ENCODE results near the gene LDLRAD3.

LDLRAD3 gene

DNA sequence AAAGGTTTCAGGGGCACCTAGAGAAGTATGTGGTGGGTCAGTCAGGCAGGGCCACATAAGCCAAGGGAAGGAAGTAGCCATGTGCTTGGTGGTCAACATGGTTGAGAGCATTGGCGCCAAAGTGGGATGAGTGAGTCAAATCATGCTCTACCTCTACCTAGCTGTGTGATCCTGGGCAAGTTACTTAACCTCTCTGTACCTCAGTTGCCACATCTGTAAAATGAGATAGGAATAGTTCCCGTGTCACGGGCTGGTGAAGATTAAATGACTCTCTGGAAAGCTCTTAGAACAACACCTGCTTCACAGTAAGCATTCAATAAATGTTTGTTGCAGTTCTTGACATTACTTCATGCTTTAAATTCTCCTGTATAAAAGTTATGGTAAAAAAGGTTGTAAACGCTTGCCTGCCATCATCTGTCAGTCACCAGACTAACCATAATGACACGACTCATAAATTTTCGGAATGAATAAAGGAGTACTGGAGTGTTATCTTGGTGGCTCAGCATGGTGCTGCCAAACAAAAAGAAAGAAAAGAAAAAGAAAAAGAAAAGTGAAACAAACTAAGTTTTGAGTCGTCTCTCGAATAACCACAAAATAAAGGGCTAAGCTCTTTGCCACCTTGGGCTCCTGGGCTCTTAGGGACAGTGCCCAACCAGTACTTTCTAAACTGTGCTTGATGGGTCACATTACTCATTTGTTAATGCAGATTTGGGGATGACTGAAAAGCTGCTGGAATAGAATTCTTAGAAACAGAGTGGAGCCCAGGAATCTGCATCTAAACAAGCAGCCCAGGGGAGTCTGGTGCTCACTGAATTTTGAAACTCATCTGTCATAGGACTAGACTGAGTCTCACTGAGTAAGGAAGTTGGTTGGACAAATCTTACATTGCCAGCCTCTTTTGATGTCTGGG is 107.6 kb downstream of the LDLRAD3 start:
- no peak for DNase-seq (ENCODE audit: low spot score)

GRCh38 chr11:36053281-36053680 is 109.4 kb downstream of the LDLRAD3 start:
- DNase-seq (ENCODE audit: low spot score): no peak

DNA sequence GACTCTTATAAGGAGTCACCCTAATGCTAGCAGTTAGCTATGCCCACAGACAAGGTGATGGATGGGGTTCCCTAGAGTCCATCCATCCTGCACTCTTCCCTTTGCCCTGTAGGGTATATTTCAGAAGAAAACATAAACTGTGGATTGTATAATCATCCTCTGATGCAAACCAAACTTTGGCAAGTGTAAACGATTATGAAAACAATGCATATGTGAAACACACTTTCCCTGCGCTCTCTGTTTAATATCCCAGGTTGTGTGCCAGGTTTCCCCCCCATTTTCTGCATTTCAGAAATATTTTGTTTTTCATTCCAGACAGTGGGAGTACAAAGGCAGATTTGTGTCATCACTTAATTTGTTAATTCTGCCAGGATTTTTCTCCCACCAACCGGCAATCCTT is 110.0 kb downstream of the LDLRAD3 start:
- no peak for DNase-seq (ENCODE audit: low spot score)

- no peak for DNase-seq (ENCODE audit: low spot score)
Observed at GRCh38 chr11:36054628-36055027, 110.8 kb downstream of the LDLRAD3 start.

DNA sequence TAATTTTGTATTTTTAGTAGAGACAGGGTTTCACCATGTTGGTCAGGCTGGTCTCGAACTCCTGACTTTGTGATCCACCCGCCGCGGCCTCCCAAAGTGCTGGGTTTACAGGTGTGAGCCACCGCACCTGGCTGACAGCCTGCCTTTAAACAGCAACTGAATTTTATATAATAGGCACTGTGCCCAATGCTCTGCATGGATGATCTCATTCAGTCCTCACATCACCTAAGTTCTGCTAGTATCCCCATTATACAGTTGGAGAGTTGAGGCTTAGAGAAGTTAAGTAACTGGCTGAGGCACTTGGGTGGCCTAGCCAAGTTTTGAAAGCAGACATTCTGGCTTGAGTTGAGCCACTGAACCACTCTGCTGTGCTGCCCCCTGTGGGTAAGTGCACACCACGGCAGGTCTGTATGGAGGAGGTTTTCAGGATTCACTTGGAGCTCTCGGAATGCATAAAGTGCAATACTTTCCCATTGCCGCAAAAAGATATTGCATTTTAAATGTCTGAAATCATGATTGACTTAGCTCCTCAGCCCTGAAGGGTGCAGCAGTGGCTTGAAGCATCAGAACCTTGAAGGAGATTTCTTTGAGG is 112.4 kb downstream of the LDLRAD3 start:
- DNase-seq (ENCODE audit: low spot score): peak; percentile 47

DNA sequence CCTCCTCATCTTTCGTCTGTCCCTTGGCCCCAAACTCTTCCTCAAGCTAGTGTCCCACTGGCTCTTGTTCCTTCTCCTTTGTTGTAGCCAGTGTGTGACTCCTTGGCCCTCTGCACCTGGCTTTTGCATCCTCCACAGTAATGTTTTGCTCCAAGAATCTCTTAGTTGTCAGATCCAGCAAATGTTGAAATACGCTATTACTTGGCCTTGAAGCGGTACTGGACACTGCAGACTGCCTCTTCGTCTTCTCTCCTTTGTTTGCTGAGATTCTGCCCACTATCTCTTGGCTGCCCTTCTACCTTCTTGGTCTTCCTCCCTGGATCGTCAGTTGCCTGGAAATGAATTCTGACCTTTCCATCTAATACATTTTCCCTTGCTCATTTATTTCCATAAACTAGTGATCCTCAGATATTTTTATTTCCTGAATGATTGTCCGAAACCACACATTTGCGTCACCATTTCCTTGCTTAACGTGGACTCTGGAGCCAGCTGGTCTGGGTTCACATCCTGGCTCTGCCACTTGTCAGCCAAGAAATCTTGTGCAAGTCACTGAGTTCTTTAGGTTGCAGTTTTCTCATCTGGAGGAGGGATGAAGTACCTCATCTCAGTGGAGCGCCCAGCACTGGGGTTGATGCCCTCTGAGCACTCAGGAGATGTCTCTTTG is 113.6 kb downstream of the LDLRAD3 start:
- DNase-seq (ENCODE audit: low spot score): no peak

GRCh38 chr11:36059660-36060059 is 115.8 kb downstream of the LDLRAD3 start:
- DNase-seq (ENCODE audit: low spot score): no peak

DNA sequence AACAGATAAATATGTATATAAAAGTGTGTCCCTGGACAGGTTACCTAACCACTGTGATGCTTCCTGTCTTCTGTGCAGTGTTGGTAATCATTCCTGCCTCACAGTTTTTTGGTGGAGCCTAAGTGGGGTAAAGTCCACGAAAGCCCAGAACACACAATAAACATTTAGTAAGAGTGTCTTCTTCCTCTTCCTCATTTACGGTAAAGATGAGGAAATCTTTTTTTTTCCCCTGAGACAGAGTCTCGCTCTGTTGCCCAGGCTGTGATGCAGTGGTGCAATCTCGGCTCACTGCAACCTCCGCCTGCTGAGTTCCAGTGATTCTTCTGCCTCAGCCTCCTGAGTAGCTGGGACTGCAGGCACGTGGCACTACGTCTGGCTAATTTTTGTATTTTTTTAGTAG is 117.1 kb downstream of the LDLRAD3 start:
- no peak for DNase-seq (ENCODE audit: low spot score)

DNA sequence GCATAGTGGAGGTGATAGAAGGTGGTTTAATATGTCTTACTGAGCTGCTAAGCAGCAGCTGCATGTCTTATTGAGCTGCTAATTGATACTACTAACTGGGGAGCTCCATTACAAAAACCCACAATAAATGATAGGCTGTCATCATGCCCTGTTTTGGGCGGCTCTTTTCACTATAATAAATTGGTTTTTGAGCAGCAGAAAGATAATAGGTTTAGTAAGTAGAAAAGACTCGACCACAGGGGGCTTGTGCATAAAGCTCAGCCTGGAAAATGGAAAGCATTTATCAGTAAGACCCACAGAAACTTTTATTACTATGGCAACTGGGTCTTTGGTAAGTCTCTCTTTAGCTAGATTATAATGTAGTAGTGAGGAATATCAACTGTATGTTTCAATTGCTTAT is 117.6 kb downstream of the LDLRAD3 start:
- DNase-seq (ENCODE audit: low spot score): no peak

- no peak for DNase-seq (ENCODE audit: low spot score)
Observed at GRCh38 chr11:36062796-36063365, 119.0 kb downstream of the LDLRAD3 start.

DNA sequence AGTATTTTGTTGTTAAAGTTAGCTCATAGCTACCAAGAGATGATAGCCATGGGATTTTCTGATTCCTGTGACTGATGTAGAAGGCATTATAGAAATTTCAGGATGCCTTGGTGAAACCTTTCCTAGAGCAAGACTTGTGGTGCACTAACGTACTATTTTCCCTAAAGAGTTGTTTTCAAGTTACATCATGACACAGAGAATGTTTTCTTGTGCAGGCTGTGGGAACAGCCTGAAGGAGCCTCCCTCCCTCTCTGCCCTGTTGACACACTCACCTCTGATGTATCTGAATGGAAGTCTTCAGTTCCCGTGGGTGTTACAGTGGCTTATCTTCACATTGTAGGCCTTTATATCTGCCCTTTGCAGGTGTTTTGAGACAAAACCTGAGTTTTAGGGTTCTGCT is 121.6 kb downstream of the LDLRAD3 start:
- no peak for DNase-seq (ENCODE audit: low spot score)

DNA sequence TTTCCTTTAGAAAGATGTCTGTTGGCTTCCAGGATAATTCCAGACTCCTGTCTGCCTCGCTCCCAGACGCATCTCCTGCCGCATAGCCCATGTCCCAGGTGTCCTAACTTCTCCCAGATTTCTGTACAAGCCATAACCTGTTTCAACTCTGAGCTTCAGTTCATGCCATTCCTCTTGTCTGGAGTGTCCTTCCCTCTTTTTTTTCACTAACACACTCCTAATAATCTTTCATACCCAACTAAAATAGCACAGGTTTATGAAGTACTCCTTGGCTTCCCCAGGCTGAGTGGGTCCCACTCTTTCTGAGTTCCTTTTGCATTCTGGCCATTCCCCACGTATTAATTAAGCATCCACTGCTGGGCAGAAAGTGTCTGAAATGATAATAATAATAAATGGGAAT is 123.0 kb downstream of the LDLRAD3 start:
- DNase-seq (ENCODE audit: low spot score): no peak

DNA sequence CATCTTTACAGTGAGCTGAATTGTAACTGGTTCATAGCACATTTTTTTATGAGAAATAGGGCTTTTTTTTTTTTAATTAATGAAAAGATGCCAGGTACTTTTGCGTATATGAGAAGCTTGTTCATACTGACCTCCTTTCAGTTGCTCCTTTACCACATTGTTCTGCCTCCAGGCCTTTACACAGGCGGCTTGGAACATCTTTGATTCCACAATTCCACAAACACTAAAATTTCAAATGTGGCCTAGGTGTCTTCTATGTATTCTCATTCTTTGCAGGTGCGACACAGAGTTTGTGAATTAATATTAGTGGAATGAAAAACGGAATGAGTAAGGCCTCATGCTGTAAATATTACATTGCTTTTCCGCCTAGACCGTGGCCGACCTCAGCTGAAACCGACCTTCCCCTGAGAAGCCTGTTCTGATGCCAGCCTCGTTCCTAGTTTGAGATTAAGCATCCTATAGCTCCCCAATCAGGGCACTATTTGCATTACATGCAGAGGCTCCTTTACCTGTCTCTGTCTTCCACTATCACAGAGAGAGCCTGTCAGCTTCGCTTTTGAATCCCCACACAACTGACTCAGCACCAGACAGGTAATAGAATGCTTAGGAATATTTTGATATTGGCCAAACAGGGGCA is 125.8 kb downstream of the LDLRAD3 start:
- no peak for DNase-seq (ENCODE audit: low spot score)

- no peak for DNase-seq (ENCODE audit: low spot score)
Observed at GRCh38 chr11:36070213-36070953, 126.5 kb downstream of the LDLRAD3 start.

DNA sequence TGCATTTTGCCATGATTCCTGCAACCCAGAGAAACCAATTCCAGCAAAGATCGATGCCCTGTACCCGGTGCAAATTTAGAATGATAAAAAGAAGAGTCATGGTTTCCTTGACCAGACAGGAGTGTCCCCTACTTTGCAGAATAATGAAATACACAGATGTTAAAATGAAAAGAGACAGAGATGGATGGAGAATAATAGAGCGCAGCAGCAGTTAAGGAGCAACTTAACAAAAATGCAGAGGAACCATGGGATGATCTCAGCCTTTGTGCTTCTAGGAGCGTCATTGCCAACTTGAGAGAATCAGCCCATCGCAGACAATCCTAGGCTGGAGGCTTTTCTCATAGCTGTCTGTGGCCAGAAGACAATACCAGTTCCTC is 127.1 kb downstream of the LDLRAD3 start:
- no peak for DNase-seq (ENCODE audit: low spot score)

GRCh38 chr11:36071917-36072500 is 128.1 kb downstream of the LDLRAD3 start:
- no peak for DNase-seq (ENCODE audit: low spot score)

DNA sequence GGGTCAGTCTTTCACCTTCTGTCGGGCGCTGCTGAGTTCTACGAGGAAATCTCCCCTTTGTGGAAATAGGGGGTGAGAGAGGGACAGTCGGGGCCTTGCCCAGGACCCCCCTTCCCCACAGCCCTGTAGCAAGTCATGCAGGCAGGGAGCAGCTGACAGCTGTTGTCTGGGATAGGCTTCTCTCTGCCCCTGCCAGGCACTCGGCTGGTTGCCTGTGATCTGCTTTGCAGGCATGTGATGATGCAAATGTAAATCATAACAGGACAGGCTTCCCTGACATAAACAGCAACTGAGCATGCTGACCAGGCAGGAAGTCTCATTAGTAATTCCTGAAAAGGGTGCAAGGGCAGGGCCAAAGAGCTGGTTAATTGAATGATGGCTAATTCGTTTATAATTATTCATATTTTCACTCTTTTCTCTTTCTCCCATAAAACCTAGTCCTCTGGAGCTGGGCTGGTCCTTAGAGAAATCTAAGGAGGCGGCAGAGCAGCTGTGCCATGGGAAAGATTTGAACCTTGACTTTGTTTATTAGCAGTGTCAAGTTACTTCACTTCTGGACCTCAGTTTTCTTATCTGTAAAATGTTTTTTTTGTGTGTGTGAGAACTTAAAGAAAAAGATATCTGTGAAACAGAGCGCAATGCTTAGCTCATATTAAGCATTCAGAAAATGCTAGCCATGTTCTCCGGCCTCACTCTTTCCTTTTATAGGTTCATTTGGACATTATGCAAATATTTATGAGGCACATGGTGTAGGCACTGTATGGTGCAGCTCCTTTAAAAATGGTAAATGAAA is 129.7 kb downstream of the LDLRAD3 start:
- peak; percentile 68 for DNase-seq (ENCODE audit: low spot score)

DNA sequence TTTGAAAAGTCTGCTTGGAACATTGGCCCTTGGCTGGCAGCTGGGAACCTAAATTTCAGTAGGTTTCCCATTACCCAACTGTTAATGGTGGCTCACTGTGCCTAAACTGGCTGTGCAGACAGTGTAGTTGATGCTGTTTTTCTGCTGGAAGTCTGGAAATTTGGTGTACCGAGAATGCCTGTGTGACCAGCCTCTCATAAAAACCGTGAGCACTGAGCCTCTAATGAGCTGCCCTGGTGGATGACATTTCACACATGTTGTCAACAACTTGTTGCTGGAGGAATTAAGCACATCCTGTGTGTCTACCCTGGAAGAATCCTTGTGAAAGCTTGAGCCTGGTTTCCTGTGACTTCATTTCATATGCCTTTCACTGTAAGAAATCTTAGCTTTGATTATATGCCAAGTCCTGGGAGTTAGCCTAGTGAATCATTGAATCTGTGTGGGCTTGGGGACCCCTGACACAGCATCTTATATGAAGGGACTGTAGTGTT is 131.1 kb downstream of the LDLRAD3 start:
- no peak for DNase-seq (ENCODE audit: low spot score)

DNA sequence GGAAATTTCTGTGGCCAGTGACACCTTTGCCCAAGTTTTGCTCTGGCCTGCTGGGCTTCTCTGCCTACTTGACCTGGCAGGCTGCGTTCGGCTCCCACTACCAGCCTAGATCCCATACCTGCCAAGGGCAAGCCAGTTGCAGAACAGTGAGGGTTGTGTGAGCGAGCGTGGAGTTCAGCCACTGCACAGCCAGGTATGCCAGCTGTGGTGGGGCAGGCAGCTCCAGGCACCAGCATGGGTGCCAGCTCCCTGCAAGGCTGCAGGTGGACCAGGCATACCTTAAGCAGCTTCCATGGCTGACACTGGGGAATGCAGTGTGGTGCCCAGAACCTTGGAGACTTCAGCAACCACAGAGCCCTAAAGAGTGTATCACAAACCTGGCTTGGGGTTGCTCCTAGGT is 133.5 kb downstream of the LDLRAD3 start:
- DNase-seq (ENCODE audit: low spot score): no peak
